T-helper 2 cell treated with Interferon-gamma antibody and Interleukin-4, amounts not matched to agents 5 μg/mL and 100 μg/mL, for 36 hours (primary cell): ENCODE measurements around the gene CGB5.
A peak's percentile ranks its signal among the peaks of the same experiment; 100 is the strongest.
"Not testable (repeated sequence)": the region's sequence is repeated elsewhere in the genome, so short reads cannot be mapped to it uniquely, and the experiment has no call there.

Experiments
- DNase-seq: peaks from one replicate; pipeline ENCODE4 v3.0.0; 2021; ENCODE audit warnings: low spot score
- H3K27ac Mint-ChIP-seq: one replicate; pipeline ENCODE4 v1.8.0; 2021; ENCODE audit warnings: mild to moderate bottlenecking, mixed read lengths
- H3K27me3 Mint-ChIP-seq: one replicate; pipeline ENCODE4 v1.8.0; 2021; ENCODE audit warnings: low read depth, mixed read lengths
- H3K36me3 Mint-ChIP-seq: one replicate; pipeline ENCODE4 v1.8.0; 2021; ENCODE audit warnings: low read depth, mixed read lengths
- H3K4me1 Mint-ChIP-seq: one replicate; pipeline ENCODE4 v1.8.0; 2021; ENCODE audit warnings: low read depth, mixed read lengths
- H3K4me3 Mint-ChIP-seq: one replicate; pipeline ENCODE4 v1.8.0; 2022; ENCODE audit warnings: mild to moderate bottlenecking, moderate library complexity, mixed read lengths
- H3K9me3 Mint-ChIP-seq: one replicate; pipeline ENCODE4 v1.8.0; 2021; ENCODE audit warnings: mixed read lengths

The CGB5 gene

GRCh38 chr19:49043548-49043947 is at the start of gene CGB5:
Gene CGB5 (plus strand): TSS chr19:49043848. CDS start chr19:49044210, 362 bp downstream.
- not testable (repeated sequence) for H3K27ac Mint-ChIP-seq, H3K4me1 Mint-ChIP-seq, H3K4me3 Mint-ChIP-seq, H3K36me3 Mint-ChIP-seq, DNase-seq, H3K27me3 Mint-ChIP-seq, H3K9me3 Mint-ChIP-seq

GRCh38 chr19:48994035-48994386 is 49.6 kb upstream of the CGB5 start:
- peak overlapping the region; percentile 97 for H3K27ac Mint-ChIP-seq
- H3K36me3 Mint-ChIP-seq = peaks cover 21% of the 10 kb centered on the region
- peak; percentile 11 for DNase-seq
- peaks cover 25% of the 10 kb centered on the region for H3K4me1 Mint-ChIP-seq
- H3K4me3 Mint-ChIP-seq = peak overlapping the region; percentile 90
- H3K9me3 Mint-ChIP-seq = no peaks in the 10 kb centered on the region
- H3K27me3 Mint-ChIP-seq = no peaks in the 10 kb centered on the region

GRCh38 chr19:48997972-48998371 is 45.7 kb upstream of the CGB5 start:
- Mint-ChIP-seq H3K4me1 (peaks cover 18% of the 10 kb centered on the region), H3K4me3 (no peak overlapping the region), H3K27ac (no peak overlapping the region), H3K27me3 (no peaks in the 10 kb centered on the region), H3K36me3 (peaks cover 17% of the 10 kb centered on the region), H3K9me3 (no peaks in the 10 kb centered on the region)
- peak; percentile 41 for DNase-seq

- peak; percentile 47 for DNase-seq
- H3K27ac Mint-ChIP-seq = peak overlapping the region; percentile 26
- H3K36me3 Mint-ChIP-seq = peaks cover 18% of the 10 kb centered on the region
Measured at GRCh38 chr19:48999481-49000325, 43.9 kb upstream of the CGB5 start.

GRCh38 chr19:49004133-49004532 is 39.5 kb upstream of the CGB5 start:
- H3K27ac Mint-ChIP-seq = no peak overlapping the region
- no peaks in the 10 kb centered on the region for H3K9me3 Mint-ChIP-seq
- no peak overlapping the region for H3K4me3 Mint-ChIP-seq
- H3K4me1 Mint-ChIP-seq = peaks cover 6% of the 10 kb centered on the region
- DNase-seq = no peak
- H3K36me3 Mint-ChIP-seq = peaks cover 20% of the 10 kb centered on the region
- no peaks in the 10 kb centered on the region for H3K27me3 Mint-ChIP-seq

More at GRCh38 chr19:48999481-49000325, 43.9 kb upstream of the CGB5 start:
- Mint-ChIP-seq H3K4me3 (no peak overlapping the region), H3K4me1 (peaks cover 14% of the 10 kb centered on the region), H3K9me3 (no peaks in the 10 kb centered on the region), H3K27me3 (no peaks in the 10 kb centered on the region)

GRCh38 chr19:49004964-49005614 is 38.6 kb upstream of the CGB5 start:
- H3K4me3 Mint-ChIP-seq = no peak overlapping the region
- H3K27me3 Mint-ChIP-seq = no peaks in the 10 kb centered on the region
- H3K9me3 Mint-ChIP-seq = no peaks in the 10 kb centered on the region
- H3K27ac Mint-ChIP-seq = no peak overlapping the region
- DNase-seq = no peak
- no peaks in the 10 kb centered on the region for H3K4me1 Mint-ChIP-seq
- peaks cover 18% of the 10 kb centered on the region for H3K36me3 Mint-ChIP-seq

- Mint-ChIP-seq H3K4me1 (no peaks in the 10 kb centered on the region), H3K9me3 (no peaks in the 10 kb centered on the region), H3K27me3 (no peaks in the 10 kb centered on the region), H3K36me3 (peaks cover 19% of the 10 kb centered on the region), H3K4me3 (no peak overlapping the region), H3K27ac (no peak overlapping the region)
- no peak for DNase-seq
Measured at GRCh38 chr19:49006905-49007304, 36.7 kb upstream of the CGB5 start.

- no peaks in the 10 kb centered on the region for H3K9me3 Mint-ChIP-seq
- DNase-seq = no peak
- no peak overlapping the region for H3K4me3 Mint-ChIP-seq
- no peaks in the 10 kb centered on the region for H3K4me1 Mint-ChIP-seq
- no peaks in the 10 kb centered on the region for H3K27me3 Mint-ChIP-seq
- peaks cover 19% of the 10 kb centered on the region for H3K36me3 Mint-ChIP-seq
- H3K27ac Mint-ChIP-seq = no peak overlapping the region
Measured at GRCh38 chr19:49009828-49010227, 33.8 kb upstream of the CGB5 start.

GRCh38 chr19:49010453-49010852 is 33.2 kb upstream of the CGB5 start:
- Mint-ChIP-seq H3K4me1 (no peaks in the 10 kb centered on the region), H3K27ac (no peak overlapping the region)

GRCh38 chr19:49011194-49011593 is 32.5 kb upstream of the CGB5 start:
- Mint-ChIP-seq H3K27me3 (no peaks in the 10 kb centered on the region), H3K4me3 (no peak overlapping the region), H3K36me3 (peaks cover 20% of the 10 kb centered on the region), H3K27ac (no peak overlapping the region), H3K9me3 (no peaks in the 10 kb centered on the region), H3K4me1 (no peaks in the 10 kb centered on the region)
- DNase-seq = no peak

More at GRCh38 chr19:49010453-49010852, 33.2 kb upstream of the CGB5 start:
- no peaks in the 10 kb centered on the region for H3K27me3 Mint-ChIP-seq
- H3K4me3 Mint-ChIP-seq = no peak overlapping the region
- peaks cover 15% of the 10 kb centered on the region for H3K36me3 Mint-ChIP-seq
- DNase-seq = no peak
- H3K9me3 Mint-ChIP-seq = no peaks in the 10 kb centered on the region

- H3K36me3 Mint-ChIP-seq = peaks cover 14% of the 10 kb centered on the region
Measured at GRCh38 chr19:49014123-49014869, 29.4 kb upstream of the CGB5 start.

GRCh38 chr19:49014870-49015255 is 28.8 kb upstream of the CGB5 start:
- no peak for DNase-seq
- Mint-ChIP-seq H3K9me3 (no peaks in the 10 kb centered on the region), H3K27me3 (peaks cover 11% of the 10 kb centered on the region), H3K4me1 (peaks cover 12% of the 10 kb centered on the region), H3K4me3 (no peak overlapping the region), H3K27ac (no peak overlapping the region), H3K36me3 (peaks cover 14% of the 10 kb centered on the region)

More at GRCh38 chr19:49014123-49014869, 29.4 kb upstream of the CGB5 start:
- Mint-ChIP-seq H3K4me3 (no peak overlapping the region), H3K27me3 (peaks cover 10% of the 10 kb centered on the region), H3K4me1 (peaks cover 11% of the 10 kb centered on the region), H3K9me3 (no peaks in the 10 kb centered on the region), H3K27ac (no peak overlapping the region)
- DNase-seq = no peak

GRCh38 chr19:49016067-49016839 is 27.4 kb upstream of the CGB5 start:
- Mint-ChIP-seq H3K4me3 (no peak overlapping the region), H3K36me3 (peaks cover 8% of the 10 kb centered on the region), H3K4me1 (peaks cover 16% of the 10 kb centered on the region), H3K9me3 (no peaks in the 10 kb centered on the region), H3K27ac (no peak overlapping the region), H3K27me3 (peaks cover 15% of the 10 kb centered on the region)
- no peak for DNase-seq
